ENCODE measurements around the gene TTLL11.

Gene TTLL11

GRCh38 chr9:122088880-122089706, 4.0 kb downstream of the TTLL11 start:
- H3K36me3 ChIP-seq (ENCODE audit: control insufficient read depth, low read length): no peaks in the 10 kb centered on the region

GRCh38 chr9:122087406-122088200, 5.5 kb downstream of the TTLL11 start:
- no peaks in the 10 kb centered on the region for H3K27me3 ChIP-seq (ENCODE audit: control insufficient read depth, low read length)

More at GRCh38 chr9:122088880-122089706, 4.0 kb downstream of the TTLL11 start:
- no peaks in the 10 kb centered on the region for H3F3A ChIP-seq (ENCODE audit: control insufficient read depth, insufficient read depth)
- TF ChIP-seq, protein P1, sequence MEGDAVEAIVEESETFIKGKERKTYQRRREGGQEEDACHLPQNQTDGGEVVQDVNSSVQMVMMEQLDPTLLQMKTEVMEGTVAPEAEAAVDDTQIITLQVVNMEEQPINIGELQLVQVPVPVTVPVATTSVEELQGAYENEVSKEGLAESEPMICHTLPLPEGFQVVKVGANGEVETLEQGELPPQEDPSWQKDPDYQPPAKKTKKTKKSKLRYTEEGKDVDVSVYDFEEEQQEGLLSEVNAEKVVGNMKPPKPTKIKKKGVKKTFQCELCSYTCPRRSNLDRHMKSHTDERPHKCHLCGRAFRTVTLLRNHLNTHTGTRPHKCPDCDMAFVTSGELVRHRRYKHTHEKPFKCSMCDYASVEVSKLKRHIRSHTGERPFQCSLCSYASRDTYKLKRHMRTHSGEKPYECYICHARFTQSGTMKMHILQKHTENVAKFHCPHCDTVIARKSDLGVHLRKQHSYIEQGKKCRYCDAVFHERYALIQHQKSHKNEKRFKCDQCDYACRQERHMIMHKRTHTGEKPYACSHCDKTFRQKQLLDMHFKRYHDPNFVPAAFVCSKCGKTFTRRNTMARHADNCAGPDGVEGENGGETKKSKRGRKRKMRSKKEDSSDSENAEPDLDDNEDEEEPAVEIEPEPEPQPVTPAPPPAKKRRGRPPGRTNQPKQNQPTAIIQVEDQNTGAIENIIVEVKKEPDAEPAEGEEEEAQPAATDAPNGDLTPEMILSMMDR (IDR thresholded peaks at IDR 0.05; ENCODE audit: low read depth, low read length, poor library complexity, severe bottlenecking): no peak
- no peak for TF ChIP-seq EZH2phosphoT487 (IDR thresholded peaks at IDR 0.05; ENCODE audit: borderline replicate concordance, low read length)
- no peak overlapping the region for H3K27ac ChIP-seq (ENCODE audit: low read depth, low read length)
- H3K79me2 ChIP-seq (ENCODE audit: control insufficient read depth, low read length): peaks cover 40% of the 10 kb centered on the region
- H3K4me3 ChIP-seq (ENCODE audit: low read length): no peak overlapping the region
- H3K4me2 ChIP-seq (ENCODE audit: low read length): no peak overlapping the region
- no peaks in the 10 kb centered on the region for H4K20me1 ChIP-seq (ENCODE audit: control insufficient read depth, insufficient read depth, low read depth, low read length)
- H3K27me3 ChIP-seq (ENCODE audit: control insufficient read depth, low read length): no peaks in the 10 kb centered on the region
- H3K9me2 ChIP-seq (replicated peaks; ENCODE audit: control insufficient read depth, low read length): no peaks in the 10 kb centered on the region
- peaks cover 17% of the 10 kb centered on the region for H3K4me1 ChIP-seq (ENCODE audit: control insufficient read depth, low read length)
- H3K9me3 ChIP-seq (ENCODE audit: control insufficient read depth, insufficient read depth, low read length): no peaks in the 10 kb centered on the region

DNA sequence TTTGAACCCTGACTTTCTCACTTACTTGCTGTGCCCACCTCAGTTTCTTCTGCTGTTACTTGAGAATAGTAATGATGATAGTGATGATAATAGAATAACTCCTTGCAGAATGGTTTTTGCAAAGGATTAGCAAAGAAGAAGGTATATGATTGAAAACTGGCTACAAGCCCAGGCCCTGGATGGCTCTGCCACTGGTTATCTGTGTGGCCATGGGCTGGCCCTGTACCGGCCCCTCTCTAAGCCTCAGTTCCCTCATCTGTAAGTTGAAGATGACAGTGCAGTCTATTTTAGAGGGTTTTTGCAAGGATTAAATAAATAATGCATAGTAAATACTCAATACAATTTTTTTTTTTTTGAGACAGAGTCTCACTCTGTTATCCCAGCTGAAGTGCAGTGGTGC, 6.2 kb downstream of the TTLL11 start:
- Histone ChIP-seq H3K9me2 (replicated peaks; ENCODE audit: control insufficient read depth, low read length) (no peaks in the 10 kb centered on the region), H3K27ac (ENCODE audit: low read depth, low read length) (no peak overlapping the region), H3F3A (ENCODE audit: control insufficient read depth, insufficient read depth) (no peaks in the 10 kb centered on the region), H3K27me3 (ENCODE audit: control insufficient read depth, low read length) (no peaks in the 10 kb centered on the region), H3K79me2 (ENCODE audit: control insufficient read depth, low read length) (peaks cover 36% of the 10 kb centered on the region), H3K9me3 (ENCODE audit: control insufficient read depth, insufficient read depth, low read length) (no peaks in the 10 kb centered on the region), H3K4me1 (ENCODE audit: control insufficient read depth, low read length) (peaks cover 9% of the 10 kb centered on the region), H3K4me3 (ENCODE audit: low read length) (no peak overlapping the region), H3K4me2 (ENCODE audit: low read length) (no peak overlapping the region), H3K36me3 (ENCODE audit: control insufficient read depth, low read length) (no peaks in the 10 kb centered on the region), H4K20me1 (ENCODE audit: control insufficient read depth, insufficient read depth, low read depth, low read length) (no peaks in the 10 kb centered on the region)
- TF ChIP-seq, protein P1 (IDR thresholded peaks at IDR 0.05; ENCODE audit: low read depth, low read length, poor library complexity, severe bottlenecking): no peak
- TF ChIP-seq EZH2phosphoT487 (IDR thresholded peaks at IDR 0.05; ENCODE audit: borderline replicate concordance, low read length): no peak

More at GRCh38 chr9:122087406-122088200, 5.5 kb downstream of the TTLL11 start:
- H3K9me2 ChIP-seq (replicated peaks; ENCODE audit: control insufficient read depth, low read length): no peaks in the 10 kb centered on the region
- no peak for TF ChIP-seq EZH2phosphoT487 (IDR thresholded peaks at IDR 0.05; ENCODE audit: borderline replicate concordance, low read length)
- TF ChIP-seq, protein P1 (IDR thresholded peaks at IDR 0.05; ENCODE audit: low read depth, low read length, poor library complexity, severe bottlenecking): no peak
- no peaks in the 10 kb centered on the region for H3K36me3 ChIP-seq (ENCODE audit: control insufficient read depth, low read length)
- H3K27ac ChIP-seq (ENCODE audit: low read depth, low read length): no peak overlapping the region
- H3K4me2 ChIP-seq (ENCODE audit: low read length): no peak overlapping the region
- H3K4me1 ChIP-seq (ENCODE audit: control insufficient read depth, low read length): peaks cover 13% of the 10 kb centered on the region
- H3K9me3 ChIP-seq (ENCODE audit: control insufficient read depth, insufficient read depth, low read length): no peaks in the 10 kb centered on the region
- no peak overlapping the region for H3K4me3 ChIP-seq (ENCODE audit: low read length)
- H3K79me2 ChIP-seq (ENCODE audit: control insufficient read depth, low read length): peaks cover 43% of the 10 kb centered on the region
- no peaks in the 10 kb centered on the region for H4K20me1 ChIP-seq (ENCODE audit: control insufficient read depth, insufficient read depth, low read depth, low read length)
- H3F3A ChIP-seq (ENCODE audit: control insufficient read depth, insufficient read depth): no peaks in the 10 kb centered on the region

Measured in DOHH2 (cell line).